HG03108 (cell line): ENCODE results near the gene HCRTR2.
"Not testable (repeated sequence)": the region's sequence is repeated elsewhere in the genome, so short reads cannot be mapped to it uniquely, and the experiment has no call there.

Experiments
- ATAC-seq: cut with Tn5 transposase; IDR thresholded peaks from one replicate; pipeline ENCODE4 v1.9.1; 2021; ENCODE audit warnings: moderate library complexity; ENCODE audit not compliant: unreplicated experiment

The HCRTR2 gene

DNA sequence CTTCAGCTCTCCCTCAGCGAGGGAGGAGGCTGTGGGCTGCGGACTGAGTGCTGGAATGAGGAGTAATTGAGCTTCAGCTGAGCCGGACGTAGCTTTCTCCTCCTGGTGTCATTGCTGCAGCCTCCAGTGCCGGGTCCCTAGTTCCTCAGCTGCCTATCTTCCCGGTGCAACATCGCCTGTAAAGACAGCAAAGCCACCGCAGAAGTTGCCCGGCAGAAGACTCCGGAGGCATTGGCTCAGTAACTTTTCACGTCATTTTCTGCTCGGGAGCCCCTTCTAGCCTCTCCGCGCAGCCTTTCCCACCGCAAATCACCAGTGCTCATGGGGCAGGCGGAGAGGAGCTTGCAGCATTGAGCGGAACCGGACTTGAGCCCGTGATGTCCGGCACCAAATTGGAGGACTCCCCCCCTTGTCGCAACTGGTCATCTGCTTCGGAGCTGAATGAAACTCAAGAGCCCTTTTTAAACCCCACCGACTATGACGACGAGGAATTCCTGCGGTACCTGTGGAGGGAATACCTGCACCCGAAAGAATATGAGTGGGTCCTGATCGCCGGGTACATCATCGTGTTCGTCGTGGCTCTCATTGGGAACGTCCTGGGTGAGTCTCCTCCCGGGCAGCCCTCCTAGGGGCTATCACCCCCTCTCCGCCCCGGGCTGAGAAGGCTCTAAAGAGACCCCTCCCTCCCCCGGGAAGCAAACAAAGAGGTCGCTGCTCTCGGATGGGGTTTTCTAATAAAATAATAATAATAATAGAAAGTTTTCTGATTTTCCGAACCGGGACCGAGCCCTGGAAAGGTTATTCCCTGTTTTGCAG lies at the start of gene HCRTR2:
TSS of gene HCRTR2 (plus strand) at position 305 of the 816 bp plus-strand sequence. CDS start at position 378, 73 bp downstream.
- ATAC-seq: no peak

DNA sequence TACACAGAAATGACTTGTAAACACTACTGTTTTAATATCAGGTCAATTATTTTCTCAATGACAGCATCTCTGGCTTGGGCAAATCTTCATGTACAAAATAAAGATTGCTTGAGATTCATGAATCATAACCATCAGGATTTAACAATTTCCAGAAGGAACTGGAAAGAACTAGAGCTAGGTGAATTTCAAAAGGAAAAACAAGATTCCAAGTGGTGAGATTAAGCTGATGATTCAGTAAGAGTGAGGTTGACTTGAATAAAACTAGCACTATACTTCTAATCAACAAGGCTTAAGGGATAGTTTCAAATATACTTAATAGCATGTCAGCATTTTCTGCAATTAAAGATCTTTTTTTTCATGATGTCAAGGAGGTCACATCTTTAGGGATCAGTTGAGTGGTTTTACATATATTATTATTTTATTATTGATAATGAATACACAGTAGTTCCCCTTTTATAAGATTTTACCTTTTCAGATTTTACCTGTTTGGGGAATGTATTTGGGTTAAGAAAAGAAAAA lies 43.5 kb upstream of the HCRTR2 start:
- ATAC-seq: no peak

- no peak for ATAC-seq
These were observed 42.7 kb upstream of the HCRTR2 start for GRCh38 chr6:55131616-55132015.

DNA sequence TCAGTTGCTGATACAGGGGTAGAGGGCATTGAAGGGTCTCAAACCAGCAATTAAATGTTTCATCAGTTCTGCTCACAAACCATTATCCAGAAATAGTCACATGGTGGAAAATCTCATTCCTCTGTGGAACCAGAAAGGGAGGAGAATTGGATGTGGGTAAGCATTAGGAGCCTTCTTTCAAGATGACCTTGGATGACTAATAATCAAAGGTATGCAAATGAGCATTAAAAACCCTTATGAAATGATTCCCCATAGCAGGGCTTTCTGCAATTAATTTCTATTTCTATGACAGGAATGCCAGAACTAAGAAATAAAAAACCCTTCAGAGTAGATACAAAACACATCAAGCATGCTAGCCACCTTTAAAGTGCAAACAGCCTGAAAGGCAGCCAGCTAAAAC lies 37.4 kb upstream of the HCRTR2 start:
- ATAC-seq: no peak

DNA sequence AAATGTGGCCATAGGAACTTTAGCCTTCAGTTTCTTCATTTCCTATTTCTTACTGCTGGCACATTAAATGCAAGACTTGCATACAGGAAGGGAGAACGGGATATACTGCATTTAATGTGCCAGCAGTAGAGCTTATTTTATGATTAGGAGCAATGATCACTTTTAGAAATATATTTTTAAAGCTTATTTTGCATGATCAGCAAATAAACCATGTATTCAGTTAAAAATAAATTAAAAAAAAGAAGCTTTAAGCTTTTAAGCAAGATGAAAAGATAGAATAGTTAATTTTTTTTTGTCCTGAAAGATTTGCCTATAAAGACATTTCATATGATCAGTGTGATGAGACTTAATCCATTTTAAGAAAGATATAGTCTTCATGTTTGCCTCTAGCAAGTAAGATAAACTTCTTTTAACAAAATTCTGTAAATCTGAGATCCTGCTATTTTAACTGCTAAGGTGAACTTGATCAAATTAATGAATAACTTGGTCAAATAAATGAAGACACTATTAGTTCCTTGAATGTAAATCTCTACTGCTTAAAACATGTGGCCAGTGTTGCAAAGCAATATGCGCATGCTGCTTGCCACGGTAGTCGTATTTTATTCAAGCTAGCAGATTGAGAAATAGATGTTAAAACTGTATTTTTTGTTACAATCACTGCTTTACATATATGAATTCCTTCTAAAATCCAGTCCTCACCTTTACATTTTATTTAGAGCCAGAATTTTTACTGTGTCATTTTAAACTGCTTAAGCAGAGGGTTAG lies 36.2 kb upstream of the HCRTR2 start:
- no peak for ATAC-seq

- ATAC-seq: no peak
These were observed 32.7 kb upstream of the HCRTR2 start for GRCh38 chr6:55141611-55142010.

- ATAC-seq: no peak
These were observed 31.7 kb upstream of the HCRTR2 start for GRCh38 chr6:55142610-55143009.

- ATAC-seq: no peak
These were observed 21.0 kb upstream of the HCRTR2 start for GRCh38 chr6:55153284-55153683.

GRCh38 chr6:55158784-55159183 lies 15.5 kb upstream of the HCRTR2 start:
- not testable (repeated sequence) for ATAC-seq

- no peak for ATAC-seq
These were observed 6.5 kb upstream of the HCRTR2 start for GRCh38 chr6:55167860-55168259.

DNA sequence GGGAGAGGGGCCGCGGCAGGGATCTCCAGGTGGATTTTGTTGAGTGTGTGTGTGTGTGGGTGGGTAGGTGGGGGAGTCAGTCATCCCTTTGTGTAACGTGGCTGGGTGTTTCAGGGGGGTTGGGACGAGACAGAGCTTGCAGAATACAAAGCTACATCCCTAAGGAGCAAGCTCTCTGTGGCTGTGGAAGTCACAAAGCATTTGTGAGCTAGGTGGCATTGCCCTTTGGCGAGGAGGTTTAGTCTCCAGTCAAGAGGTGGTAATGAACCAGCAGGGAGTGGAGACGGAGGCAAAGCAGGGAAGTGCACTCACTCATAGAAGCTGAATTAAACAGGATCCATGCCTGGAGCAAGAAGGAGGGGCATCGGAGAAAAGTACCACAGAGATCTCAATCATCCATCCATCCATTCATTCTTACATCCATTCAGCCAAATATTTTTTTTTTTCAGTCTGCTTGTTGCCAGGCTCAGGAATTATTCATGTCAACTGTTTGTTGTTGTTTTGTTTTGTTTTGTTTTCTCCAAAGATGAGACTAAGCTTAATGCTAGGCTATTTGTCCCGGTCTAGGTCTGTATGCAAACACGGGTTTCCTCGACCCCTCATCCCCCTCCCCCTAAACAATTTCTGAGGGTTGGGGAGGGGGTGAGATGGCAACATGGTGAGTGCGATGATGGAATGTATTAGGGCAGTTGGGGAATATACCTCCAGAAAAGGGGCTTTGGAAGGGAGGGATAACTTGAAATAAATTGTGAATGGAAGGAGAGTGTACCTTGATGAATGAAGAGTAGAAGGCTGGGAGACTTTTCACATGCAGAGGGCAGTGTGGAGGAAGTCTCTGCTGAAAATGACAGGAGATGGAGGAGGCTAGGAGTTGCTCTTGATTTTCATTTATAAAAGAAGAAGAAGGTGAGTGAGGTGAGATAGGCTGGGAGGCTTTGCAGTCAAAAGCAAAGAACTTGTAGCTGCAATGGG lies 1.0 kb downstream of the HCRTR2 start:
- ATAC-seq: no peak

DNA sequence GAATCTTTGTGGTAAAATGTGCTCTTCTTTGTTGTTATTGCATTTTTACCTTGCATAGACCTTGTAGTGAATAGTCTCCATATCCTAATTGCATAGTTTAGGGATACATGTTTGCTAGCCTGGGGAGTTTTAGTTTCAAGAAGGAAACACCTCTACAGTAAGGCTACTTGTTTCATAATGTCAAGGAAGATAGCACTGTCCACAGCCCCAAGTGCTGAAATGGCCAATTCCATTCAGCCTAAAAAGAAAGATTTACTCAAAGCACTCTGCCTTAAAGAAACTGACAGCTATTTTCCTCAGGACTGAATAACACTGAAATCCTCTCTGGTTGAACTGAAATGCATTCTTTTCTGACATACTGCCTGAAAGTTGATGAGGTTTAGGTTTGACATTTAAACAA lies 2.6 kb downstream of the HCRTR2 start:
- no peak for ATAC-seq

DNA sequence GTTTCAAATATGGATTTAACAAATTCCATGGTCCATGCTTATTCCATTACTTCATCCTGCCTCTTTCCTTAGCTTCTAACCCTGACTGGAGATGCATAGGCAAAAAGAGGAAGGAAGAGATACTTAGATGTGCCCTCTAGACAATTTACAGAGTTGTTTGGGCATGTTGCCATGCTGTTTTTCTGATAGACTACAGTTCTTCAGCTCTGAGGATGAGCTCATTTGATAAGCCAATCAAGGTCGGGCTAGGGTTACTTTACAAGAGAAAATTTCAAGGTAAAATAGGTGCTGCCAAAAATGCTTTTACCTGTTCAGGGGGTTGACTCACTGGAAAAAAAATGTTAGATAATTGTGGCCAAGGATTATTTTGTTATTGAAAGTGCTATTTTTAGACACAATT lies 5.9 kb downstream of the HCRTR2 start:
- ATAC-seq: no peak

GRCh38 chr6:55182016-55182650 lies 7.8 kb downstream of the HCRTR2 start:
- ATAC-seq: no peak

- no peak for ATAC-seq
These were observed 10.6 kb downstream of the HCRTR2 start for GRCh38 chr6:55184782-55185530.

- no peak for ATAC-seq
These were observed 24.4 kb downstream of the HCRTR2 start for GRCh38 chr6:55198715-55199114.

DNA sequence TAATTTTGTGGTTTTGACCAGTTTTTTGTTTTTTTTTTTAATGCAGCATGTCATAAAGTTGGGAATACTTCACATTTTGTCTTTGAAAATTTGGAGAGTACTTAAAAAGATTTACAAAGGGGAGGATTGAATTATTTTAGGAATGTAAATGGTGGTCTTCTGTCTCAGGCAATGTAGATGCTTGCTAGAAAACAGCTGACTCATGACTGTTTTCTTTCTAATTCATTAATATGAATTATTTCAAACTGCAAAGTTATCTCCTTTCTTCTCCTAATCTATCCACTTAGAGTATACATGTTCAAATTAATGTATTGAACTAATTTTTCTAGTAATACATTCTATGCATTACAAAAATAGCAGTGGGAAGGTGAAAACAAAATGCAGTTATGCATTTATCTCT lies 24.9 kb downstream of the HCRTR2 start:
- ATAC-seq: no peak

DNA sequence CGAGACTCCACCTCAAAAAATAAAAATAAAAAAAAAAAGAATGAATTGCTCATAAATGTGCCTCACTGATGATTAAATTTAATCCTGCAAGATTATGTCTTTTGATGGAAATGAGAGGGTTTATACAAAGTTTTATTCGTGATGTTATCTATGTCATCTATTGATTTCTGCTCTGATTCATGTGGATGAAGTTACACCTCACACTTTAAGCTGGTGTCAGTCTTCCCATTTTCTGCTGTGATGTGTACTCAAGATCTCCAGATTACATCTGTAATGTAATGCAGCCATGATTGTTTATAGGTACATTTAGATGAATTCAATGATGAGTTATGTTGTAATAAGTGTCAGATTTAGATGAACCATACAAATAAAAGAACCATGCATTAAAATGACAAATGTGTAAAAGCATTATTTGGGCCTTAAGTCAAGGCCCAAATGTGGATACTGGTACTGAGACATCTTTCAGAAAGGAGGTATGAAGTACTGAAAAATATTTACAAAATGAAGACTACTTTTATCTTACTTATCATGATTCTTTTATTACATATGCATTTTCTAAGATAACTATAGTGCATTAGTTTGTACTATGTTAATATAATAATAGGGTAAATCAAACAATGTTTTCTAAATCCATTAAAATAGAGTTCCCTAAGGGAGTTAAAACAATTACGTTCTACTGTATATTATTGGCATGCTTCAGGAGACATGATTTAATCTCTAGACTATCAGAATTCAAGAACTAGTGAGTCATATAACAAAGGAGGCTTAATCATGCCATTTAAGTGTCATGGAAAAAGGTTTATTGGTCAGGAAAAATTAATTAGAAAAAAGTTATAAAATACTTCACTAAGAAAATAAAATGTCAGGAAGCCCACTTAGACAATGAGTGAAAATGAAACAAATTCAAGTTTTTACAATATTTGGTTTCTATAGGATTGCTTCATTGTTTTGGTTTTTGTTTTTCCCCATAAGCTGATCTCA lies 34.5 kb downstream of the HCRTR2 start:
- ATAC-seq: no peak
